ENCODE measurements around the gene PEX14. TPM values are rescaled to one million over a fixed set of nuclear protein-coding genes. Genes with fewer than 3 reads are reported as not detected.

The PEX14 gene
- total and polyA plus RNA-seq, 11 donors = 14.9 to 28.7 (median 20.4) TPM

DNA sequence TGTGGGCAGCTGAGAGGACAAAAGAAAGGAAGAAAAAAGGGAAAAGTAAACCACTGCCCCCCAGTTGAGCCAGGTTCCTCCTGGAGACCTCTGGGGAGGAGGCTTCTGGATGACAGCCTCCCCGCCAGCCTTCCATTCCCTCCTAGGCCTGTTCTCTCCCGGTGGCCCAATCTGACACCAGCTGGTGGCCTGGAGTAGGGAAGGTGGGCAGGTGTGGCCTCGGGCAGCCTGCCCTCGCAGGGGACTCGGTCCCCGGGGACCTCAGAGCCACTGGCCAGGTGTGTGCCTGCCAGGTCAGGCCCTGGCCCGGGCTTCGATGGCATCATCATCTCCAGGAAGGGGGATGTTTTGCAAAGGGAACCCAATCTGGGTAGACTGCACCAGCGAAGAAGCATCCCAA lies 162.7 kb downstream of the PEX14 start:
- Histone ChIP-seq H3K36me3 (peaks cover 0 to 27% (median under 1%) of the 10 kb centered on the region in 9 donors), H3K4me3 (no peak overlapping the region), H3K4me1 (peaks cover 0 to 43% (median 24%) of the 10 kb centered on the region in 12 donors), H3K27me3 (peaks cover 0 to 7% (median 0%) of the 10 kb centered on the region in 9 donors), H3K27ac (peak overlapping the region in 2 of 12 donors; percentile 24 to 80), H3K9me3 (no peaks in the 10 kb centered on the region)
- no peak for TF ChIP-seq POLR2A (IDR thresholded peaks at IDR 0.05)
- TF ChIP-seq, protein P1, sequence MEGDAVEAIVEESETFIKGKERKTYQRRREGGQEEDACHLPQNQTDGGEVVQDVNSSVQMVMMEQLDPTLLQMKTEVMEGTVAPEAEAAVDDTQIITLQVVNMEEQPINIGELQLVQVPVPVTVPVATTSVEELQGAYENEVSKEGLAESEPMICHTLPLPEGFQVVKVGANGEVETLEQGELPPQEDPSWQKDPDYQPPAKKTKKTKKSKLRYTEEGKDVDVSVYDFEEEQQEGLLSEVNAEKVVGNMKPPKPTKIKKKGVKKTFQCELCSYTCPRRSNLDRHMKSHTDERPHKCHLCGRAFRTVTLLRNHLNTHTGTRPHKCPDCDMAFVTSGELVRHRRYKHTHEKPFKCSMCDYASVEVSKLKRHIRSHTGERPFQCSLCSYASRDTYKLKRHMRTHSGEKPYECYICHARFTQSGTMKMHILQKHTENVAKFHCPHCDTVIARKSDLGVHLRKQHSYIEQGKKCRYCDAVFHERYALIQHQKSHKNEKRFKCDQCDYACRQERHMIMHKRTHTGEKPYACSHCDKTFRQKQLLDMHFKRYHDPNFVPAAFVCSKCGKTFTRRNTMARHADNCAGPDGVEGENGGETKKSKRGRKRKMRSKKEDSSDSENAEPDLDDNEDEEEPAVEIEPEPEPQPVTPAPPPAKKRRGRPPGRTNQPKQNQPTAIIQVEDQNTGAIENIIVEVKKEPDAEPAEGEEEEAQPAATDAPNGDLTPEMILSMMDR (IDR thresholded peaks at IDR 0.05) = no peak
- DNase-seq (no peak), ATAC-seq (no peak)
- 83 to 90% (median 86%) methylated on average over 9 of the region's 9 CpGs for WGBS, 4 donors
- intact Hi-C loops (cut with DNase I) = loop anchor here in 2 of 10 donors (10.0 kb wide), 2 partner anchors 103 to 123 kb away; no protein-coding TSS in a partner anchor

DNA sequence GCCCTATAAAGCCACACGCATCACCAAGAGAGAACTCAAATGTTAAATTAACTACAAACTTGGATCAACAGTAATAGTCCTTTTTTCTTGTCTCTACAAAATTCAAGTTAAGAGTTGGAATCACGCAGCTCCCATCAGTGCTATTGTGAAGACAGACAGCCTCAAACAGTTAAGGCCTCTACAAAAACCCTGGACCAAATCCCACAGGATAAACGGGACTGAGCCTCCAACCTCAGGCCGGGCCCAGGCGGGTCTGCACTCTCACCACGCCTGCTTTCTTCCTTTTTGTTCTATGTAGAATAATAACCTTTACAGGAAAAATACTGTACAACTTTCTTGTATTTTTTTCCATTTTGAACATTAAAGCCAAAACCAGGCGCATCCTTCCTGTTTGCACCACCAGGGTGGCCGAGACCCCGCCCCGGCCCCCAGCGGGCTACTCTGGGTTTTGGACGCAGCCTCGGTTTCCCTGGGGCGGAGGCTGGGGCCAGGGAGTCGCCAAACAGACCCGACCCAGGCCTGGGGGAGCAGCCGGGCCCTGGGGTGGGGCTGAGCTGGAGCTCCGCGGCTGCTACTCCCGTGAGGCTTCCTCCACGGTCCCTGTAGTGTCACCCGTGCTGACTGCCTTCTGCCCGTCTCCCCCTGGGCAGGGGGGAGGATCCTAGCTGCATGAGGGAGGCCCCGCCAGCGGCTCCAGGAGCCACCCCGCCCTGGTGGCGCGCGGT lies 163.2 kb downstream of the PEX14 start:
- peaks cover 0 to 43% (median 24%) of the 10 kb centered on the region in 12 donors for H3K4me1 ChIP-seq

DNA sequence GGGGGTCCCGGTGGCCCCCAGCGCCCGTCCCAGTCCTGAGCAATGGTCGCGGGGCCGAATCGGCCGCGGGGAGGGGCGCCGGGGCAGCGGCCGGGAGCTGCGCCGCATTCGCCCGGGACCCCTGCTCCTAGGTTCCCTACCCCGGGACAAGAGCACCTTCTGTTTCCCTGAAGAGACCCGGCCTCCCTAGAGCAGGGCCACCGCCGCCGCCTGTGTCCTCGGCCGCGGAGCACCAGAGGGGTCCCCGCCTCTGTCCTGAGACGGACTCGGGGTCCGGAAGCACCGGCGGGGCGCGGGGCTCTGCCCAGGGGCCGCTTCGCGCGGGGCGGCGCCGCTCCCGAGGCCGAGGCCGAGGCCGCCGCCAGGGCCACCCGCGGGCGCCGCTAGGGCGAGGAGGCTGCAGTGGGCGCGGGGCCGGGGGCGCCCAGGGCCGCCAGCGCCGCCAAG lies 163.8 kb downstream of the PEX14 start:
- WGBS, 4 donors = 59 to 72% (median 61%) methylated on average over 23 to 57 of the region's 57 CpGs; no CpG with 5 or more reads in 1 of the 4 donors
- TF ChIP-seq POLR2A (IDR thresholded peaks at IDR 0.05) = no peak
- TF ChIP-seq, protein P1 (IDR thresholded peaks at IDR 0.05) = no peak
- H3K9me3 ChIP-seq = no peaks in the 10 kb centered on the region
- intact Hi-C loops (cut with DNase I) = loop anchor here in 2 of 10 donors (10.0 kb wide), 2 partner anchors 104 to 124 kb away; no protein-coding TSS in a partner anchor
- H3K4me1 ChIP-seq = peaks cover 0 to 43% (median 24%) of the 10 kb centered on the region in 12 donors
- H3K4me3 ChIP-seq = peak overlapping the region in 10 of 12 donors; percentile 15 to 54 (median 39)
- DNase-seq = no peak
- H3K36me3 ChIP-seq = peaks cover 0 to 38% (median 10%) of the 10 kb centered on the region in 9 donors
- H3K27me3 ChIP-seq = peaks cover 0 to 7% (median 0%) of the 10 kb centered on the region in 9 donors
- H3K27ac ChIP-seq = peak overlapping the region in 4 of 12 donors; percentile 33 to 80 (median 36)
- no peak for ATAC-seq

More for the DNA sequence above, 163.2 kb downstream of the PEX14 start:
- intact Hi-C loops (cut with DNase I) = loop anchor here in 2 of 10 donors (10.0 kb wide), 2 partner anchors 103 to 123 kb away; no protein-coding TSS in a partner anchor
- Histone ChIP-seq H3K27ac (peak overlapping the region in 4 of 12 donors; percentile 33 to 80 (median 36)), H3K27me3 (peaks cover 0 to 7% (median 0%) of the 10 kb centered on the region in 9 donors), H3K4me3 (peak overlapping the region in 10 of 12 donors; percentile 15 to 54 (median 39)), H3K9me3 (no peaks in the 10 kb centered on the region), H3K36me3 (peaks cover 0 to 33% (median 5%) of the 10 kb centered on the region in 9 donors)
- WGBS, 4 donors = 59 to 65% (median 61%) methylated on average over 23 to 29 of the region's 29 CpGs
- no peak for ATAC-seq
- DNase-seq = no peak
- TF ChIP-seq, protein P1 (IDR thresholded peaks at IDR 0.05) = no peak
- TF ChIP-seq POLR2A (IDR thresholded peaks at IDR 0.05) = no peak

Measured in heart left ventricle (tissue), 16 donors.